K562 (cell line): ENCODE results near the gene TANGO6. TPM values are rescaled to one million over a fixed set of nuclear protein-coding genes. Genes with fewer than 3 reads are reported as not detected.

Experiments used
- BRD9 ChIP-seq: fragments of 450-650 bp; IDR thresholded peaks from 2 replicates; pipeline ENCODE4 v1.6.1; 2018; ENCODE audit warnings: low read depth; ENCODE audit not compliant: partially characterized antibody
- EP400 ChIP-seq: fragments of 450-650 bp; IDR thresholded peaks from 2 replicates; pipeline ENCODE4 v1.6.1; 2017; ENCODE audit warnings: antibody characterized with exemption, mild to moderate bottlenecking, moderate library complexity
- HDAC2 ChIP-seq: fragments of 450-650 bp; IDR thresholded peaks from 2 replicates; pipeline ENCODE4 v1.6.1; 2016; ENCODE audit warnings: mild to moderate bottlenecking
- HMG20B ChIP-seq: fragments of 250-450 bp; sonication (Bioruptor Pico); IDR thresholded peaks from 2 replicates; pipeline ENCODE4 v1.5.0; 2021; ENCODE audit warnings: mild to moderate bottlenecking
- IFI16 ChIP-seq: fragments of 250-450 bp; sonication (Bioruptor Pico); IDR thresholded peaks from 2 replicates; pipeline ENCODE4 v2.1.2; 2022; ENCODE audit warnings: mild to moderate bottlenecking, inconsistent platforms
- MTA1 ChIP-seq: fragments of 450-650 bp; IDR thresholded peaks from 2 replicates; pipeline ENCODE4 v1.6.1; 2017; ENCODE audit warnings: borderline replicate concordance
- NELFE ChIP-seq: IDR thresholded peaks from 2 replicates; pipeline ENCODE4 v1.6.1; 2011; ENCODE audit warnings: mild to moderate bottlenecking; ENCODE audit not compliant: insufficient read depth, insufficient read length
- PTRF ChIP-seq: fragments of 450-650 bp; IDR thresholded peaks from 2 replicates; pipeline ENCODE4 v1.6.1; 2016; ENCODE audit warnings: mild to moderate bottlenecking, missing genetic modification characterization, missing compliant biosample characterization
- WHSC1 ChIP-seq: IDR thresholded peaks from one replicate; pipeline ENCODE4 v1.6.1; 2012; ENCODE audit warnings: low read length, control low read depth, inconsistent platforms
- ZC3H8 ChIP-seq: fragments of 450-650 bp; IDR thresholded peaks from 2 replicates; pipeline ENCODE4 v1.6.1; 2017
- ZFX ChIP-seq: sonication (generic); formaldehyde crosslinking; IDR thresholded peaks from 2 replicates; pipeline ENCODE4 v1.8.0; 2022; ENCODE audit warnings: mild to moderate bottlenecking, missing genetic modification reagents, moderate library complexity
- ZNF165 ChIP-seq: fragments of 250-450 bp; sonication (Bioruptor Pico); IDR thresholded peaks from 2 replicates; pipeline ENCODE4 v1.4.0; 2020; ENCODE audit warnings: borderline replicate concordance
- ZNF274 ChIP-seq: IDR thresholded peaks from 2 replicates; pipeline ENCODE4 v1.6.1; 2011; ENCODE audit warnings: low read depth, mild to moderate bottlenecking, low read length, moderate library complexity, borderline replicate concordance
- ZNF551 ChIP-seq: fragments of 250-450 bp; sonication (Bioruptor Pico); IDR thresholded peaks from 2 replicates; pipeline ENCODE4 v1.5.0; 2021; ENCODE audit warnings: mild to moderate bottlenecking, moderate library complexity
- ZNF583 ChIP-seq: fragments of 250-450 bp; sonication (Bioruptor Pico); IDR thresholded peaks from 2 replicates; pipeline ENCODE4 v1.4.0; 2020
- ZNF695 ChIP-seq: fragments of 450-650 bp; formaldehyde crosslinking; IDR thresholded peaks from 2 replicates; pipeline ENCODE4 v1.4.0; 2020; ENCODE audit warnings: mild to moderate bottlenecking, moderate library complexity
- ZNF77 ChIP-seq: fragments of 250-450 bp; sonication (Bioruptor Pico); IDR thresholded peaks from 2 replicates; pipeline ENCODE4 v1.5.0; 2020
- ZSCAN32 ChIP-seq: fragments of 450-650 bp; formaldehyde crosslinking; IDR thresholded peaks from 2 replicates; pipeline ENCODE4 v1.4.0; 2020; ENCODE audit warnings: mild to moderate bottlenecking, moderate library complexity
- polyA plus RNA-seq, 8 experiments: library from polyadenylated mRNA; depleted of rRNA in 4 of 8; stranded (reverse) in 5 of 8; unstranded in 3 of 8; fragments of >200 nt; fragmentation: Nextera tagmentation in 2 of 8; fragmentation: Illumina TruSeq in 1 of 8; extraction: Ambion mirVana in 2 of 8; extraction: Trizol in 1 of 8; gene quantifications; 2 replicates each; pipeline versions ENCODE4 v1.2.1 to v1.2.3, GENCODE V29; 2011 to 2014; ENCODE audit warnings: inconsistent platforms in 1 of 8, missing spikeins in 1 of 8
- total RNA-seq, 7 experiments: library from RNA; depleted of rRNA in 6 of 7; stranded (reverse); fragments of >200 nt in 6 of 7; fragmentation: Illumina TruSeq in 2 of 7; extraction: Trizol in 2 of 7; gene quantifications; 2 replicates each; pipeline versions ENCODE4 v1.2.1 to v1.2.3, GENCODE V29; 2011 to 2021; ENCODE audit warnings: low replicate concordance in 1 of 7
- TF ChIP-seq, protein P1 (sequence below): fragments of 250-450 bp; sonication (Bioruptor Pico); IDR thresholded peaks from 2 replicates; pipeline ENCODE4 v1.8.0; 2021; ENCODE audit warnings: mild to moderate bottlenecking, moderate library complexity
- TF ChIP-seq, protein P2 (sequence below): sonication (generic); formaldehyde crosslinking; IDR thresholded peaks from 2 replicates; pipeline ENCODE4 v1.8.0; 2023; ENCODE audit warnings: mild to moderate bottlenecking, missing genetic modification reagents

TANGO6 gene
- total and polyA plus RNA-seq, 9 of the 15 experiments (the other 6 are each of a cell fraction or from before 2014, with no cell fraction given) = 1.6 to 15.2 (median 9.6) TPM

DNA sequence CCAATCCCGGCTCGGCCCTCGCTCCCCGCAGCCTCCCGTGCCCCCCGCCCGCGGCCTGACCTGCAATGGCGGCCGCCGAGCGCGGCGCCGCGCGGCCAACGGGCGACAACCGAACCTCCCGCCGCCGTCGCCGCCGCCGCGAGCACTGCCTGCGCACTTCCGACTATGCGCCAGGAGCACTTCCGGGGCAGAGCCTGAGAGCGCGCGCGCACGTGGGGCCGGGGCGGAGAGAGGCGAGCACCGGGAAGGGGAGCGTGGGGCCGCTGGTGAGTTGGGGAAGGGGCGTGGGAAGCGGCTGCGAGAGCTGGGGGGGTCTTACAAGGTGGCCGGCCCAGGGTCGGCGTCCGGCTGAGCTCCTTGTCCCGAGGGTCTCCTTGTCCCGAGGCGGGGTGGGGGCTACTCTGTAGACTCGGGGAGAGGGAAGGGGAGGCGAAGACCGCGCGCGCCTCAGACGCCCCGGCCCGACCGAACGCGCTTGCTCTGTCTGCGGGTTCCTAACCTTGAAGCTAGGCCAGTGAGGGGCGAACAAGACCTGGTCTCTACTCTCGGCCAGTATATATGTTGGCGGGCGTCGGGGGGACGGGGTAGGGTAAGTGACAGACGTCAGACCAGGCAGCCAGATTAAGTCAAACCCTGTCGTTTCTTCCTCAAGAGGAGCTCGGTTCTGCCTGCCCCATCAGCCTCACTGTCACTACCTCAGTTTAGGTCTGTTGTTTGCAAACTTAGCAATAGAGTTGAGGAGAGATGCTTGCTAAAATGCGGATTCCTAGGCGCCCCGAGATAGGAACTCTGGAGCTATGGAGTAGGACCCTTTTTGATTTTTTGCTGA, 289.3 kb downstream of the TANGO6 start, which contains the start of the genes CHTF8 and UTP4 (continued):
- TF ChIP-seq HDAC2 (peak; percentile 75), BRD9 (no peak), ZNF165 (CRISPR knock-in tag) (no peak), HMG20B (no peak), EP400 (peak; percentile 96), ZSCAN32 (CRISPR knock-in tag) (no peak), NELFE (no peak), IFI16 (no peak), ZNF274 (no peak), ZNF551 (no peak), PTRF (tag) (no peak), ZC3H8 (no peak), ZNF583 (no peak), ZNF77 (CRISPR knock-in tag) (no peak), MTA1 (no peak), ZFX (CRISPR knock-in tag) (peak; percentile 47), WHSC1 (no peak), ZNF695 (CRISPR knock-in tag) (no peak)
- TF ChIP-seq, protein P1, sequence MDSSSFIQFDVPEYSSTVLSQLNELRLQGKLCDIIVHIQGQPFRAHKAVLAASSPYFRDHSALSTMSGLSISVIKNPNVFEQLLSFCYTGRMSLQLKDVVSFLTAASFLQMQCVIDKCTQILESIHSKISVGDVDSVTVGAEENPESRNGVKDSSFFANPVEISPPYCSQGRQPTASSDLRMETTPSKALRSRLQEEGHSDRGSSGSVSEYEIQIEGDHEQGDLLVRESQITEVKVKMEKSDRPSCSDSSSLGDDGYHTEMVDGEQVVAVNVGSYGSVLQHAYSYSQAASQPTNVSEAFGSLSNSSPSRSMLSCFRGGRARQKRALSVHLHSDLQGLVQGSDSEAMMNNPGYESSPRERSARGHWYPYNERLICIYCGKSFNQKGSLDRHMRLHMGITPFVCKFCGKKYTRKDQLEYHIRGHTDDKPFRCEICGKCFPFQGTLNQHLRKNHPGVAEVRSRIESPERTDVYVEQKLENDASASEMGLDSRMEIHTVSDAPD = no peak
- TF ChIP-seq, protein P2, sequence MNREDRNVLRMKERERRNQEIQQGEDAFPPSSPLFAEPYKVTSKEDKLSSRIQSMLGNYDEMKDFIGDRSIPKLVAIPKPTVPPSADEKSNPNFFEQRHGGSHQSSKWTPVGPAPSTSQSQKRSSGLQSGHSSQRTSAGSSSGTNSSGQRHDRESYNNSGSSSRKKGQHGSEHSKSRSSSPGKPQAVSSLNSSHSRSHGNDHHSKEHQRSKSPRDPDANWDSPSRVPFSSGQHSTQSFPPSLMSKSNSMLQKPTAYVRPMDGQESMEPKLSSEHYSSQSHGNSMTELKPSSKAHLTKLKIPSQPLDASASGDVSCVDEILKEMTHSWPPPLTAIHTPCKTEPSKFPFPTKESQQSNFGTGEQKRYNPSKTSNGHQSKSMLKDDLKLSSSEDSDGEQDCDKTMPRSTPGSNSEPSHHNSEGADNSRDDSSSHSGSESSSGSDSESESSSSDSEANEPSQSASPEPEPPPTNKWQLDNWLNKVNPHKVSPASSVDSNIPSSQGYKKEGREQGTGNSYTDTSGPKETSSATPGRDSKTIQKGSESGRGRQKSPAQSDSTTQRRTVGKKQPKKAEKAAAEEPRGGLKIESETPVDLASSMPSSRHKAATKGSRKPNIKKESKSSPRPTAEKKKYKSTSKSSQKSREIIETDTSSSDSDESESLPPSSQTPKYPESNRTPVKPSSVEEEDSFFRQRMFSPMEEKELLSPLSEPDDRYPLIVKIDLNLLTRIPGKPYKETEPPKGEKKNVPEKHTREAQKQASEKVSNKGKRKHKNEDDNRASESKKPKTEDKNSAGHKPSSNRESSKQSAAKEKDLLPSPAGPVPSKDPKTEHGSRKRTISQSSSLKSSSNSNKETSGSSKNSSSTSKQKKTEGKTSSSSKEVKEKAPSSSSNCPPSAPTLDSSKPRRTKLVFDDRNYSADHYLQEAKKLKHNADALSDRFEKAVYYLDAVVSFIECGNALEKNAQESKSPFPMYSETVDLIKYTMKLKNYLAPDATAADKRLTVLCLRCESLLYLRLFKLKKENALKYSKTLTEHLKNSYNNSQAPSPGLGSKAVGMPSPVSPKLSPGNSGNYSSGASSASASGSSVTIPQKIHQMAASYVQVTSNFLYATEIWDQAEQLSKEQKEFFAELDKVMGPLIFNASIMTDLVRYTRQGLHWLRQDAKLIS (CRISPR knock-in tag) = no peak
